Activated CD8-positive, alpha-beta memory T cell treated with anti-CD3 and anti-CD28 coated beads for 48 hours (primary cell): Measurements from ENCODE around the gene RFXANK.
"Not testable (repeated sequence)": the region's sequence is repeated elsewhere in the genome, so short reads cannot be mapped to it uniquely, and the experiment has no call there.

Experiments
- DNase-seq, 3 experiments: peaks; one replicate each; pipeline ENCODE4 v3.0.0-alpha.2; 2020; ENCODE audit warnings: low read depth in 2 of 3, low spot score in 2 of 3

Gene RFXANK

DNA sequence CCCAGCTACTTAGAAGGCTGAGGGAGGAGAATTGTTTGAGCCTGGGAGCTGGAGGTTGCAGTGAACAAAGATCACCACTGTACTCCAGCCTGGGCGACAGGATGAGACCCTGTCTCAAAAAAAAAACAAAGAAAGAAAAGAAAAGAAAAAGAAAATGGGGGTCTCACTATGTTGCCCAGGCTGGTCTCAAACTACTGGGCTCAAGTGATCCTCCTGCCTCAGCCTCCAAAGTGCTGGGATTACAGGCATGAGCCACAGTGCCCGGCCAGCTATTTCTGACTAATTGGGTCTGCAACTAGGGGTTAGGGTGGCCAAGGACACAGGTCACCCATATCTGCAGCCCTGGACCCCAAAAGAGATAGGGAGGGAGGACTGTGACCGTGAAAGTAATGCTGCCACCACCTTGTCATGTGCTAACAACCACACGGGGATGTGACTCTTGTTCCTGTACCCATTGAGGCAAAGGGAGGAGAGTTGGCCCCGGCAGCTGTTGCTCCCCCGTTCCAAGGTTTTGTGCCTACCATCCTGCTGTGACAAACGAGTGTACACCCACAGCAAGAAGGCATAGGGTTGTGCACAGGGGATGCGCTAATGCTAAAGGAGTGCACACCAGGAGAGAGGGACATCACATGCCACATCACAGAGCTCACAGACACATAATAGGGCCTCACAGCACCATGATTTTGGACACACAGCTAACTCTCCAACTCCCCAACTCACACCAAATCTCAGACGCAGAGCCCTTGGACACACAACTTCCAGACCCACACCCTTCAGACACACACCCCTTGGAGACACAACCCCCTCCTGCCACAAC, 22.6 kb upstream of the RFXANK start:
- DNase-seq, result no peak

DNA sequence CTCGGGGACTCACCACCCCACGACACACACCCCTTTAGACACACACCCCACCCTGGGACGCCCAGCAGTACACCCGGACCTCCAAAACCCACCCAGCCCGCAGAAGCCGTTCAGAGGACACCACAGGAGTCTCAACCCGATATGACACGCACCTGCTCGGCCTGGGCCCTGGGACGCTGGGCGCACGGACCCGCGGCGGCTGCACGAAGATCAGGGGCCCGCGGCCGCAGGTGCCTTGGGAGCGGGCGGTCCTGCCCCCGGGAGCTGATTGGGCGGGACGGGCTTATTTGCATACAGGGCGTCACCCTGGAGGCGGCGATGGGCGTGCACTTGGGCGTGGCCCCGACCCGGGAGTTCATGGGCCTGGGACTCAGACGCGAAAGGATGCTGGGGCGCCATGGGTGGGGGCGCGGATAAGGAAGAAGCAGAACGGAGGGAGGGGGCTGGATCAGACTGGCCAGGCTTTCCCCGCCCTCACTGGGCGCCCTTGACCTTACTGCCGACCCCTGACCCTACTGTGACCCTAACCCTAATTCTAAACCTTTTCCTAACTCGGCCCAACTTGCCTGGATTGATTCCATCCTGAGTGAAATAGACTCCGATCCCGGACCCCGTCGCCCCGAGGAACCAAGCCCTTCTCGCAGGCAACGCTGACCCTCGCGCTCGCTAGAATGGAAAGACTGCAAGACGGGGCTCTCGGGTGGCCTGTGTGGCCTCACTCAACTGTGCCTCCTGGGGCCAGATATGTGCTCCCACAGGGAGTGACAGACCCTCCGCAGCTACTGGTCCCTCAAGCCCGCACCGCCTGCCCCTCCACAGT, 21.8 kb upstream of the RFXANK start, which contains the start of gene MEF2B:
MEF2B (minus strand) TSS at position 211 of the 820 bp plus-strand sequence. CDS start 19,528 bp downstream, outside the sequence.
- peak; percentile 47 to 67 (median 55) for DNase-seq

DNA sequence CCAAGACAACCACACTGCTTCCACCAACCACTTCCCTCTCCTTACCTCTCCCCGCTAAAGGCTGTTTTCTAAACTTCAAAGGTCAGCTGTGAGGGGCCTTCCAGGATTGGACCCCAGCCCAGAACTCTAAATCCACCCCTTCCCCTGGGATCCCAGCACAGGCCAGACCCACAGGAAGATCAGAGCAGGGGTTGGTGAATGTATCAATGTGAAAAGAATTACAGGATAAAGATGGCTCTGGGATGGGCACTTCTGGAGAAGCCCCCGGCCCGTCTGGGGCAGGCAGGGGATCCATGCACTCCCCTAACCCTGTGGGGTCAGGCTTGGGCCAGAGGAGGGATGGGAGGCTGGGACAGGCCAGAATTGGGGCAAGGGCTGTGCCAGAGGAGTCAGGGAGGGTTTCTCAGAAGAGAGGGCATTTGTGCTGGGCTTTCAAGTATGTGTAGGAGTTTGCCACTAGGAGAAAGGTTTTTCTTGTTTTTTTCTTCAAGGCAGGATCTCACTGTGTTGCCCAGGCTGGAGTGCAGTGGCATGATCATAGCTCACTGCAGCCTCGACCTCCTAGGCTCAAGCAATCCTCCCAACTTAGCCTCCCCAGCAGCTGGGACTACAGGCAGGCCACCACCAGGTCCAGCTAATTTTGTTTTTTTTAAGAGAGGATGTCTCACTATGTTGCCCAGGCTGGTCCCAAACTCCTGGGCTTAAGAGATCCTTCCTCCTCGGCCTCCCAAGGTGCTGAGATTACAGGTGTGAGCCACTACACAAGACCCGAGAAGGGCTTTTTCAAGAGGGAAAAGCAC, 21.0 kb upstream of the RFXANK start:
- no peak for DNase-seq

DNA sequence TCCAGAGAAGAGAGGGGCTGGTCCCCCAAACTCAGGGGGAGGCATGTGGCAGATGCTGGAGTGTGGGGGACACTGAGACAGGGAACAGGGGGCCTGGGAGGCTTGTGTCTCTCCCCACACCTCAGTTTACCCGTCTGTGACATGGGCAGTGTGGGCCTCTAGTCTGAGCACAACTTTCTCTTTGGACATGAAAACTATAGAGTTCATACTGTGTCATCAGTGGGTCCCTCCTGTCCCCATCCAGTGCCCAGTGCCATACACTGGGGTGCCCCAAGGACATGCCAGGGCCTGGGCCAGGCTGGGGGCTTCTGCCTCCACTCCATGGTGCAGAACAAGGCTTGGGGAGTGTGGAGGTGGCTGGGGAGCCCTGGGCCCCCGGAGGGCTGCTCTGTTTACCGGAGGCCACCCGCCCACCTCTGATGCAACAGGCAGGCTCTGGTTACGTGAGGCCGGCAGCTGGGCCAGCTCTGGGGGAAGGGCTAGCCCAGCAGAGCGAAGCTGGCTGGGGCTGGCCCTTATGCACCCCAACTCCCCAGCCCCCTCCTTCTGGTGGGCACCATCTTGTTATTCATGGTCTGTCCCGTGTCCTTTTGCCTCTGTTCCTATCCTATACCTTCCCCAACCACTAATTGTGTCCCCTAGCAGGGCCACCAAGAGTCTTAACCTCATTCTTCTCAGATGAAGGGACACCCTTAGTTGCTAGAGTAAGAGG, 20.1 kb upstream of the RFXANK start:
- DNase-seq, result no peak

DNA sequence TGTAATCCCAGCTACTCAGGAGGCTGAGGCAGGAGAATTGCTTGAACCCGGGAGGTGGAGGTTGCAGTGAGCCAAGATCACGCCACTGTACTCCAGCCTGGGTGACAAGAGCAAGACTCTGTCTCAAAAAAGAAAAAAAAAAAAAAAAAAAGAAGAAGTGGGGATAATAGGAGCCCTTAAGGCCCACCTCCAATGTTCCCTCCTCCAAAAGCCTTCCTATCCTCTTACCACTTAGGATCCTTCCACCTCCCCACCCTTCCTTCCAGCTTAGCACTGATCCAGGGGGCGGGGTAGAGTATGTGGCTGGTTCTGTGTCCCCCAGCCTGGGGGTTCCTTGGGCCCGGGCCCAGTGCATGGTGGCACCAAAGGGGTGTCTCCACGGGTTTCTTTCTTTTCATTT, 18.8 kb upstream of the RFXANK start:
- DNase-seq, result not testable (repeated sequence)

DNA sequence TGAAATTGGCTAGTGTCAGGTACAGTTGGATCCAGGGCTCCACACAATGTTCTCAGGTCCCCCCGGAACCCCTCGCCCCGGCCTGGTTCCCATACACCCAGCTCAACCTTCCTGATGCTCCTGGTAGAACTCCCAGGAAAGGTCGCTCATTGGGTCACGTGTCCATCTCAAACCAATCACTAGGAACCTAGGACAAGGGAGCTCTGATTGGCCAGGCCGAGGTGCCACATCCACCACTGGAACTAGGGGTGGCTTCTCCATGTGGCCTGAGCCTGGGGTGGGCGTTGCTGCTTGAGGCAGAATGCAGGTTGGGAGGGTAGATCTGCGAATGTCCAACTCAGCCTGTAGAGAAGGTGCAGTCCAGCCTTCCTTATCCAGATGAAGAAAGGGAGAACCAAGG, 15.1 kb upstream of the RFXANK start:
- DNase-seq, result no peak

DNA sequence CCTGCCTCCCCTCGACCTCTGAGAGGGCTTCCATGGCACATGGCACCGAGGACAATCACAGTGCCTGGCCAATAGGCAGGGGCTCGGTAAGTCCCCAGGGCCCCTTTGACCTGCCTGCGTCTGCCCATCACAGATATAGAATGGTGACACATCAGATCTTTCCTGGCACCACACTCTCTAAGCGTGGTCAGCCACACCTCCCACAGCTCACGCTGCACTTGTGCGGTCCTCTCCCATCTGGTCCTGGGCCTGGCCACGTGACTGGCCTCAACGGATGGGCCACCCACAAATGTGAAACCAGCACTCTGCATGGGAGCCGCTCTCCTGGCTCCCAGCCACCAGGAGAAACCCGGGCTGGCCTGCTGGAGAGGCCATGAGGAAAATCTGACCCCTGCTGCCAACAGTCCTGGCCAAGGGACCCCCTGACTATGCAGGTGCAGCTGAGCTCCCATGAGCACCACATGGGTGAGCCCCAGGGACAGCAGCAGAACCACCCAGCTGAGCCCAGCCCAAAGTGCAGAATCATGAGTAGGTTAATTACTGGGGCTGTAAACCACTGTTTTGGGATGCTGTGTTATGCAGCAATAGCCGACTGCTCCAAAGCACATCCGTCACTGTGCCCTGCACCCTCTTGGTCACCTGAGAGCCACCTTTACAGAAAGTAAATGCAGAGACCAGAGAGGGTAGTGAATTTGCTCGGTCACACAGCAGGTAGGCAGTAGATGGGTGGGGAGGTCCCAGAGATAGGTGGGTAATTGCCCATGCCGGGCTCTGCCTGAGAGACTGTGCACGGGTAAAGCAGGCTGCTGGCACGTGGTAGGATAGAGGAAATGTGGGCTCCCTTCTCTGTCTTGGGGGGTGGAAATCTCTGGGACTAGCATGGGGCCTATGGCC, 12.3 kb upstream of the RFXANK start:
- DNase-seq, result no peak

DNA sequence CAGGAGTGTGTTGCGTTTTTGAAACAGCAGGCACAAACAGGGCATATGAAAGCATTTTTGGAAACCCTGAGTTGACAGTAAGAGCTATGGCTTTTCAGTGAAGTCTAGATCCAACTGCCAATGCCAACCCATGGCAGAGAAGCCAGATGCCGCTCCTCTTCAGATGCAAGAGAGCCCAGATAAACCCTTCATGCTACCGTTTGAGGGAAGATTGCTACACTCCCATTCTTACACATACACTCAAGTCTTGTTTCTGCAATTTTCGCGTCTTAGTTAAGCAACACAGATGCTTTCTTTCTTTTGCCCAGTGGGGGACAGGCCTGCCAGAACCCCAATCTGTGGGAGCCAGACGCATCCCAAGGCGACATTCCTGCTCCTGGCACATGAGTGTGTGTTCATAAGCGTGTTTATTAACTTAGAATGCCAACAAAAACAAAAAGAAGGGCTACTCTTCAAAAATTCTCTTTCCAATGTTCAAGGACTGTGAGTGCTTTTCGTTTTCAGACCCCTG, 10.5 kb upstream of the RFXANK start:
- DNase-seq, result no peak

DNA sequence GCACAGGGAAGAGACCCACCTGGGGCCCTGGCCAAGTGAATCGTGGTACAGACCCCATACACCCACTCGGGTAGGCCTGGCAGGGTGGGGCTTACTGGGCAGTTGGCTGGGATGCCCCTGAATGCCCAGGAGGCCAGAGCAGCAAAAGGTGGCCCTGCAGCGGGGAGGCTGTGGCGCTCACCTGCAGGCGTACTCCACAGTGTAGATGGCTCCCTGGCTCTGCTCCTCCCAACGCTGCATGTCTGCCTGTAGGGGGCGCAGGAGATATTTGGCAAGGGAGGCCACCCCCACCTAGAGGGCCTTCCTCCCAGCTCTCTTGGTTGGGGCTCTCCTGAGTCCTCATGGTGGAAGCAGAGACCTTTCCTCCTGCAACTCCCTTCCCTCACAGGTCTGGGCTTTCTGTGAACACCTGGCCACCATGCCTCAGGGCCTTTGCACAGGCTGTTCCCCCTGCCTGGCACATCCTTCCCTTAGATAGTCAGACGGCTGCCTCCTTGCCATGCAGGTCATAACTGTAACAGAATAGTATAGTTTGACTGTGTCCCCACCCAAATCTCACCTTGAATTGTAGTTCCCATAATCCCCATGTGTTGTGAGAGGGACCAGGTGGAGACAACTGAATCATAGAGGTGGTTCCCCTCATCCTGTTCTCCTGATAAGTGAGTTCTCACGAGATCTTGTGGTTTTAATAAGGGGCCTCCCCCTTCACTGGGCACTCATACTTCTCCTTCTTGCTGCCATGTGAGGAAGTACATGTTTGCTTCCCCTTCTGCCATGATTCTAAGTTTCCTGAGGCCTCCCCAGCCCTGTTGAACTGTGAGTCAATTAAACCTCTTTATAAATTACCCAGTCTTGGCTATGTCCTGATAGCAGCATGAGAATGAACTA, 6.0 kb upstream of the RFXANK start:
- peak in 1 of 3 experiments; percentile 38 for DNase-seq

DNA sequence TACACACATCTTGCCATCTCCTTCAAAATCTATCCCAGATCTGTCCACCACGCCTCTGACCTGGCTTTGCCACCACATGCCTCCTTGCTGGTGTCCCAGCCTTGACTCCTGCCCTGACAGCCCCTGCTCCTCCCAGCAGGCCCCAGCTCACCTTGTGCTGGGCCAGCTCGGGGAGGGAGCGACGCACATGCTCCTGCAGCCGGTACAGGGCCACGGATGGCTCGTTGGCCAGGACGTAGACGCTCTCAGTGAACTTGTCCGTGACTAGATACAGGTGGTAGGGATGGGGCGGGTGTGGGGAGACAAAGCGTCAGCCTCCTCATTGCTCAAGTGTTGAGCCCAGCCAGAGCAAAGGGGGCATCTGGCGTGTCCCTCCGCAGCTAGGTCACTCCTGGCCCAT, 5.3 kb upstream of the RFXANK start:
- no peak for DNase-seq

DNA sequence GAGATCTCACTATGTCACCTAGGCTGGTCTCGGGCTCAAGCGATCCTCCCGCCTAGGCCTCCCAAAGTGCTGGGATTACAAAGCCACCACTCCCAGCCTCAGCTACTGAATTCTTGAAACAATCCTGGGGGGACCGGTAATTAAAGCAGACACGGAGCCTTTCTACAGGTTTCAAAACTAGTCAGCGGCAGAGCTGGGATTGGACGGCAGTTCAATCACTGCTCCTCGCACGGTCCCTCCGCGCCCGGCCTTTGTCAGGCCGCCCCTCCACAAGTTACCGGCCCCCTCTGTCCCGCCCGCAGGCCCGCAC, 335 bp upstream of the RFXANK start:
- no peak for DNase-seq

DNA sequence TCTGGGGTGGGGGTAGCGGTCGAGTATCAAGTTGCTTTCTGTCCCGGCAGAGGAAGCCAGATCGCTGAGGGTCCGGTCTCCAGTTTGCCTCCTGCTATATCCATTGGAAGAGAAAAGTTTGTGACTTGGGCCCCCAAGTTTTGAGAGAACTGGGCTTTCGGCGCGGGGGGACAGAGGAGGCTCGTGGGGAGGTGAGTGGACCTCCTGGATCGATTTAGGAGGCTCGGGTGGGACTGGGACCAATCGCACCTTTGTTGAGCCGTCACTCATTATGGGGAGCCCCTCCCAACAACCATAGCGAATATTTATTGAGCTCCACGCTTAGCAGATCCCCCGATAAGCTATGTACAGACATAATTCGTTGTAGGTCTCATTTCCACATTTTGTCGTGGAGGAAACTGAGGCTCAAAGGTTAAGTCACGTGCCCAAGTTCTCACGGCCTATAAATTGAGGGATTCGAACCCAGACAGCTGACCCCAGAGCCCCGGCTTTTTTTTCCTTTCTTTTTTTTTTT, 909 bp downstream of the RFXANK start:
- no peak for DNase-seq

DNA sequence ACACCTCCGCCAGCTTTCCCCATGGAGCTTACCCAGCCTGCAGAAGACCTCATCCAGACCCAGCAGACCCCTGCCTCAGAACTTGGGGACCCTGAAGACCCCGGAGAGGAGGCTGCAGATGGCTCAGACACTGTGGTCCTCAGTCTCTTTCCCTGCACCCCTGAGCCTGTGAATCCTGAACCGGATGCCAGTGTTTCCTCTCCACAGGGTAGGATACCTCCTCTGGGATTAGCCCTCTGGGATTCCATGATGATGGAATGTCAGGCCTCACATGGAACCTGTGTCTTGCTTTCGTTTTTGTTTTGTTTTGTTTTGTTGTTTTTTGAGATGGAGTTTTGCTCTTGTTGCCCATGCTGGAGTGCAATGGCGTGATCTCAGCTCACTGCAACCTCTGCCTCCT, 1.9 kb downstream of the RFXANK start:
- no peak for DNase-seq

DNA sequence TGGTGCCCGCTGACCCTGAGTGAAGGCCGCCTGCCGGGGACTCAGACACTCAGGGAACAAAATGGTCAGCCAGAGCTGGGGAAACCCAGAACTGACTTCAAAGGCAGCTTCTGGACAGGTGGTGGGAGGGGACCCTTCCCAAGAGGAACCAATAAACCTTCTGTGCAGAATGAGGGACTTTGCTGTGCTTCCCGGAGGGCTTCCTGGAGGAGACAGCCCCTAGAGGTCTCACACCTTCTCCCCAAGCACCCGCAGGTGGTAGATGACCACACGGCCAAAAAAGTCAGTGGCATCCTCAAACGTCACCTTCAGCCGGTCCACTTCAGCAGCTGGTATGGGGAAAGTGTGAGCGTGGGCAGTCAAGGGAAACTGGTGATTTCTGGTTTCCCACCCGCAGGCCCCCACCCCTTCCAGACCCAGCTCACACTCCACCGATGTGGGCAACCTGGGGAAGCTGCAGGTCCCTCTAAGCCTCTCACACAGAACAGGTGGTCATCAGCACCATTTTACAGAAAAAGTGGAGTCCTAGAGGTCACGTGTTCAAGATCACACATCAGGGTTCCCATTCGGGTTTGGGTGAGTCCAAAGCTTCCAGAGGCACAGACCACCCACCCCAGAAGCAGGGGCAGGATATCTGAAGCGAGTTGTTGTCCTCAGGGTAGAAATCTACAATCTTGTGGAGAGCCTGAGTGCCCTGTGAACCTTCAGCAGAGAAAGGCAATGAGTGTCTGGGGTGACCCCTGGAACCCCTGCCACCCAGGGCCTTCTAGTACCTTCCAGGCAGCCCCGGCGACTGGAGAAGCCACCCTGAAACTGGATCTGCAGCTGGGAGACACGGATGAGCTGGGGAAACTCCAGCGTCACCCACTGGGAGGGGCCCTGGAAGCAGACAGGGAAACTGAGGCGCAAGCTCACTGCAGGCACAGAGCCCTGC, 9.9 kb downstream of the RFXANK start:
- DNase-seq, result no peak

DNA sequence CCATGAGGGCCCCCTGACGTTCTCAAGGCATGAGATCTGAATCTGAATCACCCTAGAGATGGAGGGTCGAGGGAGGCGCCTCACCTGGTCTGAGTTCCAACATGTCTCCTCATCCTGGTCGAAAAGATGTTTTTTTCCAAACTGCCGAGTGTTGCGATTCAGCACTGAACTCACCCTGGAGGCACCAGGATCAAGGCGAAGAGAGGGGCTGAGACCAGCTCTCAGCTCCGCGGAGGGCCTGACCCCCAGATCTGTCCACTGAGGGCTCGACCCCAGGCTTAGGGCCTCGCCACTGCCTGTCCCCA, 10.6 kb downstream of the RFXANK start:
- no peak for DNase-seq

DNA sequence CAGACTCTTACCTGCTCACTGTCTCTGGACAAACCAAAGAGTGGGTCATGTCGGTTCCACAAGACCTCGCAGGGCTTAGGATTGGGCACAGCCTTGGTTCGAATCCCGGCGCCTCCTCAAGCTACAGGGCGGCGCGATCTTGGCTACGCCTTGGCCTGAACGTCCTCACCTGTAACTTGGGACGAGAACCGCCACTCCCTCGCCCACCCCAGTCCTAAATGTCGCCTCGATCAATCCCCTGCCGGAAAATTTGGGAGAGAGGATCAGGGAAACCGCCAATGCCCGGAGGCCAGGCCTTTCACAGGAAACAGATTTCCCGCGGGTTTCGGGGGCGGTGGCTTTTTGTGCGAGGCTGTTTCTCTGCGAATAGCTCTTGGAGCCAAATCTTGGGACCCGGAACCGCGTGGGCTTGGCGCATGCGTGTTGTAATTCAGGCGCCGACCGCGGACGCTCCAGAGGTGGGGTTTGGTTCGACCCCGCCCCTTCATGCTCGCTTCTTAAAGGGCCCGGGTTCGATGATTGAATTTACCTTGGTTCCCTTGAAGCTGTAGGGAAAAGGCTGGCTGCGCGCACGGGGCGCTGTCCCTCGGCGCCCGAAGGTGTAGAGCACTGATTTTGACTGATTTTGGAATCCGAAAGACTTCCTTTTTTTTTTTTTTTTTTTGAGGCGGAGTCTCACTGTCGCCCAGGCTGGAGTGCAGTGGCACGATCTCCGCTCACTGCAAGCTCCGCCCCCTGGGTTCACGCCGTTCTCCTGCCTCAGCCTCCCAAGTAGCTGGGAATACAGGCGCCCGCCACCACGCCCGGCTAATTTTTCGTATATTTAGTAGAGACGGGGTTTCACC, 11.2 kb downstream of the RFXANK start, which contains the start of gene NR2C2AP:
NR2C2AP (minus strand) TSS at position 403 of the 845 bp plus-strand sequence; CDS start at position 49, 354 bp downstream.
- DNase-seq, result peak; percentile 80 to 90 (median 88)

DNA sequence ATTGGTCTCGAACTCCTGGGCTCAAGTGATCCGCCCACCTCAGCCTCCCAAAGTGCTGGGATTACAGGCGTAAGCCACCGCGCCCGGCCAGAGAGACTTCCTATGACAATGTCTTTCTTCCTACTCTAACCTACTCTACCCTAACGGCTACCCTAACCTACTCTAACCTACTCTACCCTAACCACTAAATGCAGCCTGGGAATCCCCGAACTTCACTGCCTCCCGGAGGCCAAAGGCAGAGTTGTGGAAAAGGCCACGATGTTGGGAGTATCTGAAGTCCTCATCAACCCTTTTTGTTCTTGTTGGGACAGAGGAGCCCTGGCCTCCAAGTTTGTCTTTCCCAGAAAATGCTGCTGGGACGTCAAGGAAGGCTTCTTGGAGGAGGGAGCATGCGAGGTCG, 12.1 kb downstream of the RFXANK start:
- no peak for DNase-seq
